Brain microvascular endothelial cell (primary cell): ENCODE results near the gene SSH2.

Experiments
- DNase-seq: peaks from one replicate; pipeline ENCODE4 v3.0.0-alpha.2; 2020
- H3K27ac ChIP-seq: fragments of 250-450 bp; sonication (Bioruptor Pico); 2 replicates; pipeline ENCODE4 v1.5.1; 2020; ENCODE audit warnings: mild to moderate bottlenecking, moderate library complexity
- H3K27me3 ChIP-seq: fragments of 250-450 bp; sonication (Bioruptor Pico); replicated peaks from 2 replicates; pipeline ENCODE4 v1.5.1; 2020; ENCODE audit warnings: mild to moderate bottlenecking
- H3K36me3 ChIP-seq: fragments of 250-450 bp; sonication (Bioruptor Pico); replicated peaks from 2 replicates; pipeline ENCODE4 v1.5.1; 2020; ENCODE audit warnings: mild to moderate bottlenecking
- H3K4me3 ChIP-seq: 2 replicates; pipeline ENCODE4 v1.5.1; 2011; ENCODE audit warnings: low read depth, mild to moderate bottlenecking, control low read depth, low read length, moderate library complexity
- CTCF ChIP-seq: IDR thresholded peaks from 2 replicates; pipeline ENCODE4 v1.5.1; 2011; ENCODE audit warnings: low read depth, mild to moderate bottlenecking, moderate library complexity, low read length, control low read depth, inconsistent platforms; ENCODE audit errors: missing control alignments
- in situ Hi-C: cut with HindIII; loops from 2 replicates; pipeline ENCODE4 v1.10.0; 2017; ENCODE audit warnings: low sequenced_read_pairs, low pct_ligation_motif_present

The SSH2 gene

GRCh38 chr17:29581583-29582253, 348.3 kb downstream of the SSH2 start:
- in situ Hi-C loops, result no loop called here
- no peak for DNase-seq
- Histone ChIP-seq H3K27me3 (no peaks in the 10 kb centered on the region), H3K27ac (no peak overlapping the region), H3K4me3 (no peak overlapping the region), H3K36me3 (peaks cover 38% of the 10 kb centered on the region)
- TF ChIP-seq CTCF, result no peak

GRCh38 chr17:29579866-29580771, 349.9 kb downstream of the SSH2 start:
- H3K36me3 ChIP-seq, result peaks cover 54% of the 10 kb centered on the region
- in situ Hi-C loops, result no loop called here
- H3K4me3 ChIP-seq, result no peak overlapping the region
- H3K27me3 ChIP-seq, result no peaks in the 10 kb centered on the region
- peak; percentile 67 for DNase-seq
- TF ChIP-seq CTCF, result peak; percentile 92
- H3K27ac ChIP-seq, result no peak overlapping the region

GRCh38 chr17:29578626-29579485, 351.2 kb downstream of the SSH2 start:
- TF ChIP-seq CTCF, result no peak
- peaks cover 61% of the 10 kb centered on the region for H3K36me3 ChIP-seq
- H3K27ac ChIP-seq, result no peak overlapping the region
- no peak overlapping the region for H3K4me3 ChIP-seq
- in situ Hi-C loops, result no loop called here
- no peaks in the 10 kb centered on the region for H3K27me3 ChIP-seq
- no peak for DNase-seq

- in situ Hi-C loops, result no loop called here
- H3K27ac ChIP-seq, result no peak overlapping the region
Measured at GRCh38 chr17:29577385-29578211, 352.4 kb downstream of the SSH2 start.

More at GRCh38 chr17:29577385-29578211, 352.4 kb downstream of the SSH2 start:
- H3K4me3 ChIP-seq, result no peak overlapping the region
- no peak for DNase-seq
- no peak for TF ChIP-seq CTCF
- H3K36me3 ChIP-seq, result peaks cover 56% of the 10 kb centered on the region
- H3K27me3 ChIP-seq, result no peaks in the 10 kb centered on the region
